B cell (primary cell): Measurements from ENCODE around the gene SDSL. TPM values are rescaled to one million over a fixed set of nuclear protein-coding genes. Genes with fewer than 3 reads are reported as not detected.

ENCODE experiments used
- ATAC-seq: fragments of 200-7000 bp; cut with Tn5 transposase; one replicate; pipeline ENCODE4 v1.10.0; 2021; ENCODE audit warnings: low read depth, mild to moderate bottlenecking, moderate number of reproducible peaks, moderate library complexity
- CTCF ChIA-PET: fragments of 350-600 bp; sonication (Branson Sonifier 250); formaldehyde crosslinking; loops from one replicate; lab custom pipeline; 2021; ENCODE audit warnings: antibody characterized with exemption, inconsistent platforms; lab: Charles Lee
- POLR2A ChIA-PET: fragments of 350-600 bp; sonication (Branson Sonifier 250); formaldehyde crosslinking; loops from one replicate; lab custom pipeline; 2021; ENCODE audit warnings: antibody characterized with exemption; lab: Charles Lee
- DNase-seq: peaks from one replicate; pipeline ENCODE4 v3.0.0; 2013
- H2AFZ ChIP-seq: 2 replicates; pipeline ENCODE4 v1.6.1; 2012; ENCODE audit warnings: mild to moderate bottlenecking, low read depth, low read length; ENCODE audit not compliant: insufficient read depth, poor library complexity, severe bottlenecking
- H3K27ac ChIP-seq, 2 donors: 1 replicate in 1 of 2; 2 replicates in 1 of 2; pipeline ENCODE4 v1.5.1; 2012 to 2013; ENCODE audit warnings: low read length in 2 of 2, mild to moderate bottlenecking in 2 of 2, moderate library complexity in 1 of 2
- H3K27me3 ChIP-seq, 4 experiments: fragments of 200-600 bp in 1 of 4; sonication (generic) in 1 of 4; replicated peaks in 1 of 4; 1 replicate in 2 of 4; 2 replicates in 2 of 4; pipeline versions ENCODE4 v1.6.1 to v1.7.0; 2013 to 2016; ENCODE audit warnings: low read length in 3 of 4, mild to moderate bottlenecking in 2 of 4, mixed read lengths in 1 of 4, moderate library complexity in 1 of 4; ENCODE audit not compliant: insufficient read depth in 4 of 4, control insufficient read depth in 3 of 4; ENCODE audit errors: control extremely low read depth in 1 of 4
- H3K36me3 ChIP-seq, 2 experiments: replicated peaks in 1 of 2; 1 replicate in 1 of 2; 2 replicates in 1 of 2; pipeline versions ENCODE4 v1.6.1 to v1.7.1; 2013; ENCODE audit warnings: low read length in 1 of 2; ENCODE audit not compliant: insufficient read depth in 2 of 2, control insufficient read depth in 1 of 2; ENCODE audit errors: control extremely low read depth in 1 of 2, extremely low read depth in 1 of 2
- H3K4me1 ChIP-seq, 2 donors: fragments of 200-600 bp in 1 of 2; sonication (generic) in 1 of 2; 1 replicate in 1 of 2; 2 replicates in 1 of 2; pipeline versions ENCODE4 v1.5.1 to v1.6.1; 2013 to 2017; ENCODE audit warnings: low read length in 2 of 2; ENCODE audit not compliant: control insufficient read depth in 2 of 2, insufficient read depth in 2 of 2
- H3K4me2 ChIP-seq: replicated peaks from 2 replicates; pipeline ENCODE3; 2012; ENCODE audit warnings: mild to moderate bottlenecking, low read depth, low read length; ENCODE audit not compliant: poor library complexity, severe bottlenecking
- H3K4me3 ChIP-seq, 5 experiments: fragments of 200-600 bp in 1 of 5; sonication (generic) in 1 of 5; 1 replicate in 3 of 5; 2 replicates in 2 of 5; pipeline versions ENCODE4 v1.5.1 to v1.7.0; 2011 to 2016; ENCODE audit warnings: low read length in 4 of 5, mild to moderate bottlenecking in 4 of 5, low read depth in 2 of 5, control low read depth in 1 of 5, moderate library complexity in 1 of 5; ENCODE audit not compliant: insufficient read depth in 1 of 5; ENCODE audit errors: control extremely low read depth in 1 of 5, extremely low read depth in 1 of 5
- H3K79me2 ChIP-seq: fragments of 200-600 bp; sonication (generic); one replicate; pipeline ENCODE4 v1.6.0; 2016; ENCODE audit warnings: low read length; ENCODE audit not compliant: control insufficient read depth, insufficient read depth
- H3K9ac ChIP-seq: fragments of 200-600 bp; sonication (generic); 2 replicates; pipeline ENCODE4 v1.6.1; 2017; ENCODE audit warnings: mild to moderate bottlenecking, low read length, moderate library complexity
- H3K9me3 ChIP-seq, 3 donors: one replicate each; pipeline versions ENCODE4 v1.6.1 to v1.7.1; 2013; ENCODE audit warnings: low read length in 2 of 3; ENCODE audit not compliant: control insufficient read depth in 2 of 3, insufficient read depth in 1 of 3; ENCODE audit errors: control extremely low read depth in 1 of 3
- H4K20me1 ChIP-seq: 2 replicates; pipeline ENCODE4 v1.6.0; 2012; ENCODE audit warnings: mild to moderate bottlenecking, low read length; ENCODE audit not compliant: insufficient read depth, control insufficient read depth, poor library complexity, severe bottlenecking
- H3K27ac Mint-ChIP-seq: one replicate; pipeline ENCODE4 v1.8.0; 2021; ENCODE audit warnings: mixed read lengths
- H3K27me3 Mint-ChIP-seq: one replicate; pipeline ENCODE4 v1.8.0; 2021; ENCODE audit warnings: mixed read lengths
- H3K4me1 Mint-ChIP-seq: one replicate; pipeline ENCODE4 v1.8.0; 2021; ENCODE audit warnings: mixed read lengths
- H3K4me3 Mint-ChIP-seq: one replicate; pipeline ENCODE4 v1.8.0; 2021; ENCODE audit warnings: mixed read lengths
- H3K9me3 Mint-ChIP-seq: one replicate; pipeline ENCODE4 v1.8.0; 2022; ENCODE audit warnings: mixed read lengths; ENCODE audit not compliant: insufficient read depth
- CTCF ChIP-seq: fragments of 200-600 bp; IDR thresholded peaks from one replicate; pipeline ENCODE4 v1.8.0; 2022; ENCODE audit warnings: antibody characterized with exemption, mild to moderate bottlenecking
- EZH2 ChIP-seq: IDR thresholded peaks from 2 replicates; pipeline ENCODE4 v1.6.1; 2012; ENCODE audit warnings: borderline replicate concordance, low read depth, mild to moderate bottlenecking, moderate library complexity, low read length; ENCODE audit not compliant: insufficient read depth, poor library complexity, severe bottlenecking
- WGBS: methylation state at CpG from one replicate; pipeline ENCODE4 v1.1.5; 2013; ENCODE audit warnings: missing lambda C conversion rate; ENCODE audit not compliant: insufficient coverage; 5-methylcytosine and 5-hydroxymethylcytosine counted together
- intact Hi-C: fragments of 100-400 bp; cut with micrococcal nuclease; formaldehyde crosslinking; loops from one replicate; pipeline ENCODE4 v1.10.0; 2022
- polyA plus RNA-seq: library from polyadenylated mRNA; depleted of rRNA; stranded (reverse); fragments of >200 nt; gene quantifications from 2 replicates; pipeline ENCODE4 v1.2.3, GENCODE V29; 2012
- total RNA-seq, 2 donors: library from RNA; stranded (reverse); fragments of 120-200 nt in 1 of 2; gene quantifications; 1 replicate in 1 of 2; 2 replicates in 1 of 2; pipeline versions ENCODE4 v1.2.3 to v1.2.4, GENCODE V29; 2013 to 2022

SDSL gene
- total and polyA plus RNA-seq, 2 donors (not counting 1 experiment from before 2014, with no cell fraction given): 0.15 to 0.64 TPM

DNA sequence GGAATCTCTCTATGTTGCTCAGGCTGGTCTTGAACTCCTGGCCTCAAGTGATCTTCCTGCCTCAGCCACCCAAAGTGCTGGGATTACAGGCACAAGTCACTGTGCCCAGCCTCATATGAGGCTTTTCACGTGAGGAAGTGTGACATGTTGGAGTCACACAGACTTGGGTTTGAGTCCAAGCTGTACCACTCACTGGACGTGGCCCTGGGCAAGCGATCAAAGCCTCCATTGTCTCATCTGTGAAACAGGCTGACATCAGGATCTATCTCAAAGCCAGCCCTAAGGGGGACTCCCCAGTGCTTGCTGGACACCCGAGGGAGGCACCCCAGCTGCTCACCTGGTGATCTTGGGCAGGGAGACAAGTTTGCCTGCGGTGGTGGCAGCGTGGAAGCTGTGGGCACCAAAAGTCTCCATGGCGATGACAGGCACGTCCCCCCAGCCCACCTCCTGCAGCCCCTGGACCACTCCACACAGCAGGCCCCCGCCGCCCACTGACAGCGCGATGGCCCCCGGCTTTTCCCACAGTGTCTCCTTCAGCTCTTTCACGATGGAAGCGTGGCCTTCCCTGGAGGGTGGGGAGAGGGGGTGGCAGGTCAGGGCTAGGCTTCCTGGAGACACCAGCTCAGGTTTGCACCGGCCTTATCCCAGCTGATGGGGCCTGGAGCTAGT is 25.2 kb upstream of the SDSL start:
- no peaks in the 10 kb centered on the region for H3K9me3 Mint-ChIP-seq
- Histone ChIP-seq H4K20me1 (no peaks in the 10 kb centered on the region), H3K36me3 (no peaks in the 10 kb centered on the region), H3K27me3 (peaks cover 0 to 29% (median 0%) of the 10 kb centered on the region in 4 experiments), H2AFZ (no peak overlapping the region), H3K79me2 (no peaks in the 10 kb centered on the region), H3K27ac (no peak overlapping the region), H3K4me3 (no peak overlapping the region), H3K4me2 (no peak overlapping the region), H3K4me1 (no peaks in the 10 kb centered on the region), H3K9ac (no peak overlapping the region), H3K9me3 (peaks cover 0 to 15% (median 0%) of the 10 kb centered on the region in 3 donors)
- TF ChIP-seq CTCF (no peak), EZH2 (no peak)
- no peak overlapping the region for H3K27ac Mint-ChIP-seq
- WGBS: 84% methylated on average over 11 of the region's 16 CpGs
- H3K4me3 Mint-ChIP-seq: no peak overlapping the region
- intact Hi-C loops: no loop called here
- H3K4me1 Mint-ChIP-seq: no peaks in the 10 kb centered on the region
- ChIA-PET CTCF (no interaction called here), POLR2A (no interaction called here)
- H3K27me3 Mint-ChIP-seq: peaks cover 10% of the 10 kb centered on the region
- ATAC-seq: no peak
- DNase-seq: no peak

DNA sequence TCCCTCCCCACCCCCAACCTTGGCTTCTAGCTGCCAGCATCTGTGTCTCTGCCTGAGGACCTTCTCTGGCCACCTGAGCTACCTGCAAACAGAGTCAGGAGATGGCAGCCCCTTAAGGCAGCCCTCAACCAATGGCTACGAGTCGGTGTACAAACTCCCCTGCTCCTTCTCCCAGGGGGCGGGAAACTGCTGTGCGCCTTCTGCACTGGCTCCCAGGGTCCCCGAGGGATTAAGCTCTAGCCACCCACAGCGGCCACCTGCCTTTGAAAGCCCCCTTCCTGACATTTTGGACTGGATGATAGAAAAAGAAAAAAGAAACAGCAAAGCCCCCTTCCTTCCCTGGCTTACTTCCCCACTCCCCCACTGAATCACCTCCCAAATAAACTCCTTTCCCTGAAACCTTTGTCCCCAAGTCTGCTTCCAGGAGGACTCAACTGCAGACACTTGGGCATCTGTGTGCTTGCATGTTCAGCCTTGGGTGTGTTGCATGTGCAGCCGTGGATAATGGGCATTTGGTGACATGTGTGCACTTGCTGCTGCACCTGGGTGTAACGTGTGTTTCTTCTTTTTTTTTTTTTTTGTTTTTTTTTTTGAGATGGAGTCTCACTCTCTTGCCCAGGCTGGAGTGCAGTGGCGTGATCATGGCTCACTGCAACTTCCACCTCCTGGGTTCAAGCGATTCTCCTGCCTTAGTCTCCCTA is 24.5 kb upstream of the SDSL start:
- intact Hi-C loops: no loop called here
- Mint-ChIP-seq H3K9me3 (no peaks in the 10 kb centered on the region), H3K27me3 (peaks cover 11% of the 10 kb centered on the region), H3K27ac (no peak overlapping the region), H3K4me3 (no peak overlapping the region), H3K4me1 (no peaks in the 10 kb centered on the region)
- Histone ChIP-seq H3K4me1 (no peaks in the 10 kb centered on the region), H3K9me3 (peaks cover 0 to 15% (median 0%) of the 10 kb centered on the region in 3 donors), H3K4me2 (no peak overlapping the region), H3K9ac (no peak overlapping the region), H3K27ac (no peak overlapping the region), H2AFZ (no peak overlapping the region), H3K4me3 (no peak overlapping the region), H3K79me2 (no peaks in the 10 kb centered on the region), H3K27me3 (peaks cover 0 to 29% (median 0%) of the 10 kb centered on the region in 4 experiments), H4K20me1 (no peaks in the 10 kb centered on the region), H3K36me3 (no peaks in the 10 kb centered on the region)
- no peak for TF ChIP-seq EZH2
- TF ChIP-seq CTCF: no peak
- POLR2A ChIA-PET: no interaction called here
- CTCF ChIA-PET: no interaction called here
- 32% methylated on average over 6 of the region's 10 CpGs for WGBS
- no peak for ATAC-seq
- DNase-seq: no peak
